ENCODE data around the gene IRAK3.
"Not testable (repeated sequence)": the region's sequence is repeated elsewhere in the genome, so short reads cannot be mapped to it uniquely, and the experiment has no call there.

The IRAK3 gene

DNA sequence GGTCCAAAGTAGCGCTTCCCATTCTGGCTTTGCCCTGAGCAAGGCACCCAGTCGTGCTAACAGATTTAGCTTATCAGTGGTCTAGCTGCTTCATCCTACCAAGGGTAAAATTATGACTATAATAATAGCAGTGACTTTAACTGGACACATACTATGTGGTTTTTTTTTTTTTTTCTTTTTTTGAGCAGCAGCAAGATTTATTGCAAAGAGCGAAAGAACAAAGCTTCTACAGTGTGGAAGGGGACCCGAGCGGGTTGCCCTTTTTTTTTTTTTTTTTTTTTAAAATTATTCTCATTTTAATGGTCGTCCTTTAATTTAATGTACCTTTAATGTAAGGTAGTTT, 113.8 kb downstream of the IRAK3 start:
- no peak for DNase-seq (ENCODE audit: low read depth in 1 of 2, low spot score in 1 of 2)

DNA sequence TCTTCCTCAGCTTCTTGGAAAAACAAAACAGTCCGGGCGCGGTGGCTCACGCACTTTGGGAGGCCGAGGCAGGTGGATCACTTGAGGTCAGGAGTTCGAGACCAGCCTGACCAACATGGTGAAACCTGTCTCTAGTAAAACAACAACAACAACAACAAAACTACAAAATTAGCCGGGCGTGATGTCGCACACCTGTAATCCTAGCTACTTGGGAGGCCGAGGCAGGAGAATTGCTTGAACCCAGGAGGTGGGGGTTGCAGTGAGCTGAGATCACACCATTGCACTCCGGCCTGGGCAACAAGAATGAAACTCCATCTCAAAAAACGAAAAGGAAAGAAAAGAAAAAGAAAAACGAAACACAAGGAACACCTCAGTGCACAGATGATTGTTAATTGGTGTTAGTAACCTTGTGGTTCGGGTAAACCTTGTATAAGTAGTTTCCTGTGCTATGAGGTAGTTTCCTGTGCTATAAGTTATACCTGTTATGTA, 114.3 kb downstream of the IRAK3 start:
- DNase-seq (ENCODE audit: low read depth in 1 of 2, low spot score in 1 of 2) = not testable (repeated sequence)
